Measurements from ENCODE around the gene EIF4A2. TPM values are rescaled to one million over a fixed set of nuclear protein-coding genes. Genes with fewer than 3 reads are reported as not detected.

The EIF4A2 gene
- polyA plus RNA-seq (ENCODE audit: insufficient read length), result 869 TPM
- long read RNA-seq, donor 1, full-length matches to known transcripts, result 253 of 308 reads
- long read RNA-seq, donor 1, partial matches to known transcripts, result 36 of 308 reads
- long read RNA-seq, donor 1, other reads (novel, unspliced or antisense), result 19 of 308 reads
- long read RNA-seq, donor 2, transcript EIF4A2-205 (11 exons, 1,889 nt), result minor isoform, 46 of 328 reads
- long read RNA-seq, donor 2, transcript EIF4A2-207 (10 exons, 1,729 nt), result minor isoform, 16 of 328 reads
- long read RNA-seq, donor 2, transcript EIF4A2-203 (10 exons, 1,751 nt), result minor isoform, 30 of 328 reads
- long read RNA-seq, donor 2, transcript EIF4A2-201 (11 exons, 1,919 nt), result major isoform, 118 of 328 reads
- long read RNA-seq, donor 2, partial matches to known transcripts, result 79 of 328 reads
- long read RNA-seq, donor 2, other reads (novel, unspliced or antisense), result 19 of 328 reads
- long read RNA-seq, donor 3, transcript EIF4A2-201 (11 exons, 1,919 nt), result major isoform, 78 of 188 reads
- long read RNA-seq, donor 3, transcript EIF4A2-203 (10 exons, 1,751 nt), result minor isoform, 20 of 188 reads
- long read RNA-seq, donor 3, transcript EIF4A2-207 (10 exons, 1,729 nt), result minor isoform, 13 of 188 reads
- long read RNA-seq, donor 3, transcript EIF4A2-205 (11 exons, 1,889 nt), result minor isoform, 37 of 188 reads
- long read RNA-seq, donor 3, partial matches to known transcripts, result 30 of 188 reads
- long read RNA-seq, donor 3, other reads (novel, unspliced or antisense), result 0 of 188 reads
- long read RNA-seq, donor 4, transcript EIF4A2-208 (4 exons, 600 nt), result major isoform, 6 of 19 reads
- long read RNA-seq, donor 4, partial matches to known transcripts, result 0 of 19 reads
- long read RNA-seq, donor 4, other reads (novel, unspliced or antisense), result 0 of 19 reads
- long read RNA-seq, donor 5, full-length matches to known transcripts, result 380 of 618 reads
- long read RNA-seq, donor 5, partial matches to known transcripts, result 147 of 618 reads
- long read RNA-seq, donor 5, other reads (novel, unspliced or antisense), result 91 of 618 reads
- long read RNA-seq, donor 6, transcript EIF4A2-203 (10 exons, 1,751 nt), result minor isoform, 23 of 419 reads
- long read RNA-seq, donor 6, transcript EIF4A2-207 (10 exons, 1,729 nt), result minor isoform, 16 of 419 reads
- long read RNA-seq, donor 6, transcript EIF4A2-201 (11 exons, 1,919 nt), result major isoform, 95 of 419 reads
- long read RNA-seq, donor 6, transcript EIF4A2-205 (11 exons, 1,889 nt), result minor isoform, 41 of 419 reads
- long read RNA-seq, donor 6, partial matches to known transcripts, result 215 of 419 reads
- long read RNA-seq, donor 6, other reads (novel, unspliced or antisense), result 6 of 419 reads
- long read RNA-seq, donor 7, full-length matches to known transcripts, result 335 of 521 reads
- long read RNA-seq, donor 7, partial matches to known transcripts, result 148 of 521 reads
- long read RNA-seq, donor 7, other reads (novel, unspliced or antisense), result 38 of 521 reads
- long read RNA-seq, donor 8, full-length matches to known transcripts, result 121 of 126 reads
- long read RNA-seq, donor 8, partial matches to known transcripts, result 0 of 126 reads
- long read RNA-seq, donor 8, other reads (novel, unspliced or antisense), result 5 of 126 reads

- DNase-seq, result peak; percentile 91
Measured at GRCh38 chr3:186783058-186783730, at the start of gene EIF4A2. TSS of gene EIF4A2 (plus strand) at chr3:186783577. CDS start at chr3:186783611, 34 bp downstream.

- DNase-seq, result no peak
Measured at GRCh38 chr3:186742618-186743380, 40.6 kb upstream of the EIF4A2 start.

GRCh38 chr3:186743666-186744065 is 39.7 kb upstream of the EIF4A2 start:
- no peak for DNase-seq

- no peak for DNase-seq
Measured at GRCh38 chr3:186746008-186746407, 37.4 kb upstream of the EIF4A2 start.

GRCh38 chr3:186750316-186750715 is 33.1 kb upstream of the EIF4A2 start:
- DNase-seq, result no peak

GRCh38 chr3:186751480-186751879 is 31.9 kb upstream of the EIF4A2 start:
- no peak for DNase-seq

- DNase-seq, result no peak
Measured at GRCh38 chr3:186754006-186754405, 29.4 kb upstream of the EIF4A2 start.

GRCh38 chr3:186754871-186755270 is 28.5 kb upstream of the EIF4A2 start:
- DNase-seq, result no peak

GRCh38 chr3:186757214-186757613 is 26.2 kb upstream of the EIF4A2 start:
- no peak for DNase-seq

GRCh38 chr3:186757686-186758220 is 25.6 kb upstream of the EIF4A2 start:
- no peak for DNase-seq

GRCh38 chr3:186759231-186759930 is 24.0 kb upstream of the EIF4A2 start:
- DNase-seq, result no peak

- no peak for DNase-seq
Measured at GRCh38 chr3:186760141-186760833, 23.1 kb upstream of the EIF4A2 start.

- DNase-seq, result no peak
Measured at GRCh38 chr3:186760897-186761447, 22.4 kb upstream of the EIF4A2 start.

- no peak for DNase-seq
Measured at GRCh38 chr3:186772281-186772694, 11.1 kb upstream of the EIF4A2 start.

- DNase-seq, result peak; percentile 26
Measured at GRCh38 chr3:186772701-186773417, 10.5 kb upstream of the EIF4A2 start.

- no peak for DNase-seq
Measured at GRCh38 chr3:186775999-186776398, 7.4 kb upstream of the EIF4A2 start.

GRCh38 chr3:186779204-186779603 is 4.2 kb upstream of the EIF4A2 start:
- no peak for DNase-seq
